HG03103 (cell line): ENCODE measurements around the gene CELF2.

Experiments
- ATAC-seq: cut with Tn5 transposase; IDR thresholded peaks from one replicate; pipeline ENCODE4 v1.9.1; 2021; ENCODE audit warnings: low read depth; ENCODE audit not compliant: unreplicated experiment

Gene CELF2

DNA sequence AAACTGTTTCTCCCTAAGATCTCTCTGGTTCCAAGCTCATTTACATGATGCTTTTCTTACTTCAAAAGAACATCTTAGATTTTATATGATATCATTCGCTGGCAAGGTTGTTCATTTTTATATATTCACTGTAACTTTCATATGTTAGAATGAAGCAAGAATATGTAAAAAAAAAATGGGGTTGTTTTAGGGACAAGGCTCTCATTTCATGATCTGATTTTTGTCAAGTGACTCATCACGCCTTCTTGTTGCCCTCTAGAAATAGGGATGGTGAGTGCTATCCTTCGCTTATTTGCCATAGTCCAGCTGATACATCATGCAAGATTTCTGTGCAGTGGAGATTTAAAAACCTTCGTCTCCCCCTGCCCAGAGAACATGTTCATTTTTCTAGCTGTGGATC, 14.0 kb upstream of the CELF2 start:
- no peak for ATAC-seq

GRCh38 chr10:11004144-11005077, 13.3 kb upstream of the CELF2 start:
- no peak for ATAC-seq

DNA sequence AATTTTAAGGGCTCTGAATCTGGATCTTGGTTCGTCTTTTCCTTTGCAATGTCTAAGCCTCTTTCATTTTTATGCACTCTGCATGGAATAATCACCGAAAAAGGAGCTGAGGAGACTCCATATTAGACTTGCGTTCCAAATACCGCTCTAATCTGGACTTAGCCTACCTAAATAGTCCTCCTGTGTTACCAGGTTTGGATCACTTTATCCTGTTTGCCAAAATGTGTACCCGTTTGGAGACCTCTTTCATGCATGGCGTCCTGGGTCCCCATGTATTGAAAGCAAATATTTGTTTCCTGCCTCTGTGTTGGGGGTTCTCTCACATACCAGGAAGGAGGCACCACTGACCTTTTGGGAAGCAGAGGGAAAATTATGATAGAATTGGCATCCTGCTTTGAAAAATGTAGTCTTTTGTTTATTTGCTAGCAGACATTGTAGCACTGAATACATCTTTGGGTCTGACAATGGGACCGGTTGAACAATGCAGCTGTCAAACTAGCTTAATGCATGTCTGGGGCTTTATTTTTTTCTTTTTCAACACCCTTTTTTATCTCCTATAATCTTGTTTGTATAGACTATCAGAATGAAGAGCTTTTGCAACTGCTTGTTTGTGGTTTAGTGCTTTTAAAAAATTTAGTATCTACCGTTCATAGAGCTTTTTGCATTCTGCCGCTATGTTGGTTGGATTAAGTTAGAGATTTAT, 11.8 kb upstream of the CELF2 start:
- ATAC-seq, result no peak

DNA sequence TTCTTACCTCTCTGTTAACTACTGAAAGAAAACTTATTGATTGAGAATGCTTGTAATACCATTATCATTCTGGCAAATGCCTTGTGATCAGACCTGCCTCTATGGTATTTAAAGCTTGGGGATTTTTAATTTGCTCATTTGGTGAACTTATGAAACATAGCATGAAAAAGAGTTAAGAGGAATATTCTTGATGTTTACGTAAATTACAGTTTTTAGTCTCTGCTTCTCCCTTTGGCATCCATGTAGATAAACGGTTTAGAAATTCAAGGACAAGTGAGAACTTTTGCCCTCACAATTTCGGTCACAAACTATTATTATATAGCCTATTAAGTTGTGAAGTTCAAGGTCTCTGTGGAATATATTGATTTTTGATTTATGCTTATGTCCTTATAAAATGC, 11.2 kb upstream of the CELF2 start:
- no peak for ATAC-seq

DNA sequence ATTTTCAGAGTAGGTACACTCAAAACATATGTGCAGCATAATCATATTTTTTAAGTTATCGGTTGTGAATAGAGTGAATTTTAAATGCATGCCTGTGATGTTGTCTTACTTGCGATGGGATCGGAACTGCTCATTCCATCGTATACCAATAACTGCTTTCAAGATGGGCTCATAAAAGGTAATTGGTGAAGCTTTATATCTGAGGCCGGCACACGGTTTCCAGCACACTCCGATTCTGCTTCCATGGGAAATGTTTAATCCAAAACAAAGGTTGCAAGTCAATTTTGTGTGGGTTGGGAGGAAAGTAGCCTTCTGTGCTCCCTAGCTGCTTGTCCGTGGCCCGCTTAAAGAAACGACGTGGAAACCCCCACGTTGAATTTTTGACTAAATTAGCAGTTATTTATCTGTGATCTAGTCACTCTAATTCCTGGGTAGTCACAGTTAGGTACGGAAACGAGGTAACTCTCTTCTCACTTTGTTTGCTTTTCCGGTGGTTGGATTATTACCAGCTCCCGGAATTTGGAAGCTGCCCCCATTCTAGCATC, 10.1 kb upstream of the CELF2 start:
- no peak for ATAC-seq

DNA sequence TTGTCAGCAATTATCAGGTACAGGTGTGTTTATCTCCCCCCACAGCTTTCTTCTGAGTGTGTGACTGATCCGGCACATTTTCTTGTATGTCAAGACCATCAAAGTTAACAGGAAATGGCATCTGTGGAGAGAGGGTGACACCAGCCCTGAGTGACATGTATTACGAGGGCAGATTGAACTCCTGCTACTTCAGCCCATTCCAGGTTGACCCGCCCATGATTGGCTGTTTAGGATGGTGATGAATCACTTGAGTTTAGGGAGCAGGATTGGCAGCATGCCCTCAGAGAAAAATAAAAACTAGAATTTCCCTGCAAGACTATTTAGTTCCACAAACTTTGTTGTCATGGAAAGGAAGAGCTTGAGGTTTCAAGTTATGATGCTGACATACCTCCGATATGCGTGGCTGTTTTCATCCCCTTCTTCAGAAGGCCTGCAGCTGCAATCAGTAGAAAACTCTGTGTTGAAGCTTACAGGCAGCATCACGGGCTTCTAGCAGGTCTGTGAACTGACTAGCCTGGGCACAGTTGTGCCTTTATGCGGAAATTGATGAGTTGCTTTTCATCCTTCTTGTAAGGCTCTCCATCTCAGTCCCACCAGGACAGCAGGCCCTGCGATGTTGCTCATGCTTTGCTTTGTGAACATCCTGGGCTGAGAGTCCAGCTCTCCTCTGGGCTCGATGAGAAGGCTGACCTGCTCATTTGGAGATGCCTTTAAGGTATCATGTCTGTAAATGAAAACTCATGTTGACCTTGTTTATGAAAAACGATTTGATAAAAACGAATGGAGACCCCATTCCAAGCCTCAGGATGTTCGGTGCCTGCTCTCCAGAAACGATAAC, 8.0 kb upstream of the CELF2 start:
- no peak for ATAC-seq

- ATAC-seq, result no peak
These were observed 7.1 kb upstream of the CELF2 start for GRCh38 chr10:11010582-11010981.

GRCh38 chr10:11011436-11011835, 6.2 kb upstream of the CELF2 start:
- no peak for ATAC-seq

GRCh38 chr10:11011984-11012383, 5.7 kb upstream of the CELF2 start:
- ATAC-seq, result no peak

- no peak for ATAC-seq
These were observed 5.0 kb upstream of the CELF2 start for GRCh38 chr10:11012421-11013295.

DNA sequence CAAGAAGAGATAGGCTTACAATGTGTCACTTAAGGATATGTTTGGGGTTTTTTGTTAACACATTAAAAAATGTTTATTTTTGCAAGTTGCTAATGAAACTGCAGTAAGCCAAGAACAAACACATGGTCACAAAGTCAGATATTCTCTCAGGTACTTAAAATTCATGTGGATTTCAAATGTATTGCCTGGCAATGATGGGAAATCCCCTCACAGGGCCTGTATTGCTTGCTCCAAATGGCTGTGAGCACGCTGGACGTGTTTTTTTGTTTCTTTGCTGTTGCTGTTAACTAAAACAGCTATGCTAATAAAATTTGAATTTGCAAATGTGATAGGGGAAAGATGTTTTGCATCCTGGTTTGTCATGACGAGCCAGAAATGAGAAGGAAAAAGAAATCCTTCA, 3.8 kb upstream of the CELF2 start:
- ATAC-seq, result no peak

DNA sequence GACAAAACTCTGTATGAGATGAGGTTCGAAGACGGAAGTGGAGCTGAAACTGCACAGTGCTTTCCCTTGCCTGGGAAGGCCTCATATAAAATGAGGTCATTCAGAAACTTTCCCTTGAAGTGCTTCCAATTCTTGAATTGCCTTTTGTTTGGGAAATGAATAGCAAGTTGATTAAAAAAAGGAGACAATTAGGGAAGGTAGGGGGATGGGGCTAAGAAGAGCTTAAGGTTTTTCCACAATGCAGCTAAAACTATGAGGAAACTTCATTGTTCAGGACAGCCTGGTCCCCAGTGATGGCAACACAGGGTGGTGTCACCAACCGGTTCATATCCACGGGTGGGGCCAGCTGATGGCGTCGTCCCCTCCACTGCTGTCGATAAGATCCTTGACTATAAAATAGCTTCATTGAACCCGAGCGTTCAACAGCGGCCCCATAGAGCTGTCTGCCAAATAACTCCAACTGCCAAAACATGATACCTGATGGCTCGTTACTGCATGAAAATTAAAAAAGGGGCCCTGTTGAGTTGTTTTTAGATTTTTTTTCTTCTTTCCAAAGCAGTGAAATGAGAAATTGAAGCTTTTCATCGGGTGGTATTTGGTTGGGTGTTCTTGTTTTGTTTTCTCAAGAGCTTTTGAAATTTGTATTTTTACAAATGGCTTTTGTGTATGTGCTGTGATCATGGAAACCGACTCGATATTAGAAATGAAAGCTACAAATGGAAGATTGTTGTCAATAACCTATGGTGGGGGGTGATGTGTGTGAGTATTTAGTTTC, 2.8 kb upstream of the CELF2 start:
- ATAC-seq, result no peak

GRCh38 chr10:11015446-11015934, 2.2 kb upstream of the CELF2 start:
- ATAC-seq, result no peak

GRCh38 chr10:11017000-11017569, 587 bp upstream of the CELF2 start:
- no peak for ATAC-seq

- no peak for ATAC-seq
These were observed 765 bp downstream of the CELF2 start for GRCh38 chr10:11018432-11018841.

DNA sequence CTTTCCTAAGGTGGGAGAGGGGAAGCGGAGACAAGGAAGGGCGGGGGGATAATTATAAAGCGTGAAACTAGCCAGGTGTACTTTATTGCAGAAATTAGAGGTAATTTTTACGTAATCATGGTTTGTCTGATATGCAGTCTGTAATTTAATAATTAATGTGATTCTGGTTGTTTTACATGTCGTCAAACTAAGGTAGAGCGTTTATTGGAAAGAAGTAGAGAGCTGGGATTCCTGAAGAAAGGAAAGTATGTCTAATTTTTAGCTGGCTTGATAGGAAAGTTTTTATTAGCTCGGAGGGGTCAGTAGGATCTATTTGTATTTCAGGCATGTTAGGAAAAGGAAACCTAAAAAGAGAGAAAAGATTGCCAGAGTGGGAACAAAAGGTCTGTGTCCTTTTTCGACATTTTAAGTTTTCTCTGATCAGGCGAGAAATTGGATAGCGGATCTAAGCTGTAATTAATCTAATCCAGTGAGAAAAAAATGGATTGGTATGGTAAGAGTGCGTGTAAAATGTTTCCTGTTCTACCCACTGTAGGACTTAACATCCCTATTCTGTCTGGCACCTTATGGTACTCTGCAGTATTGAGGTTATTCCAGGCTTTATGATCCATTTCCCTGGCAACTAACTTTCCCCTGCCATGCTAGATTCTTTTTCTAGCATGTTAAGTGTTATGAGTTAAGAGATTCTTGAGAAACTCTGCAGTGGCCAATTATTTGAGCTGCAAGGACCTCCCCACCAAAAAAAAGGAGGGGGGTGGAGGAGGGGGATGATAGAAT, 1.4 kb downstream of the CELF2 start:
- ATAC-seq, result no peak

DNA sequence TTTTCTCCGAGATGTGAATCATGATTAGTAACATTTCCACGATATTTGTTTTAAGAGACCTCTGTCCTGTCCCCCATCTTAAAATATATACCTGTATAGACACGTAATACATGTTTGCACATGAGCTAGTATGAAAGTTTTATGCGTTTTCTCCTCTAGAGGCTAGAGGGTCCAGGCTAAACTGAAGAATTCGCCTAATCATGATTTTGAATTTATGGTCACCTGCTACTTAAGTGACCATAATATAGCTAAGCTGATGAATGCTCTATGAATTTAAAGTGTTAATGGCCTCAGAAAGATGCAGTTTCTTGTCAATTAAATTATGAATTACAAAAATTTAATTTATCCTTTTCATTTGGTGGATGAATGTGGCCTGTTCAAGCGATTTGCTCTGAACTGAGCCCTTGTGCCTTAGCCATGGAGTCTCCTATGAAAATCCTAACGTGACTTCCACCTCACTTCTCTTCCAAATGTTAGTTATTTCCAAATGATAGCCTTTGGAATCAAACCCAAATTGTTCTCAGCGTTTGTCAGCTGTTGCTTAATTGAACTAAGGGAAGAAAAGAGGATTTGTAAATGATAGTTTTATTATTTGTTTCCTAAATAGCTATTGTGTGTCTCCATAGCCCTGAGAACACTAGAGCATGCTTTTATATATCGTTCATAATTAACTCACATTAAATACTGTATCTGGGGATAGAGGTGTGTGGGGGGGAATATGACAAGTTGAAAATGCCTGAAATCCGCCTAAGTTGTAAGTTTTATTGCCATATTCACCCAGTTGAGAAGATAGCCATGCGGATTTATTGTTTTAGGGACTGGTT, 2.3 kb downstream of the CELF2 start:
- ATAC-seq, result no peak
